MM.1S (cell line): Measurements from ENCODE around the gene CEP57.

Source experiments
- CTCF ChIP-seq: fragments of 300-600 bp; sonication (generic); IDR thresholded peaks from 2 replicates; pipeline ENCODE4 v1.5.1; 2016; ENCODE audit warnings: antibody characterized with exemption, low read length, mixed read lengths
- EZH2 ChIP-seq: fragments of 300-600 bp; sonication (generic); optimal IDR thresholded peaks from 2 replicates; pipeline ENCODE3; 2017; ENCODE audit warnings: low read depth, mild to moderate bottlenecking, antibody characterized with exemption, low read length, mixed read lengths

DNA sequence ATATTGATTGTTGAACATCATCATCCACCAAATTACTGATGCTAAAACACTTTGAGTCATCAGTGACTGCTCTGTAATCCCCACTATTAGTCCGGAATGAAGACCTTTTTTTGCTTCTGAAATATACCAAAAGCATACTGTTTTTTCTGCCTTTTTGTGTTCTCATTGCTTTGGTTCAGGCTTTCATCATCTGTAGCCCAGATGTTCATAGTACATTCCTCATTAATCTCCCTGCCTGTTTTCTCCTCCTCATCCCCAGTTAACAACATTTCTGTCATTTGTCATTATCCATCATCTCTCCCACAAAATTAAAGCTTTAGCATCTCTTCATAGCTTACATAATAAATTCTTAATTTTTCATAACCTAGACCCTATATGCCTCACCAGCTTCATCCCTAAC lies 9.2 kb downstream of the CEP57 start:
- TF ChIP-seq CTCF (no peak), EZH2 (no peak)
